ENCODE results near the gene PKD1L1.

Gene PKD1L1

GRCh38 chr7:47786557-47787248, 161.6 kb downstream of the PKD1L1 start:
- no peak for DNase-seq

- no peak for DNase-seq
Observed at GRCh38 chr7:47785923-47786556, 162.2 kb downstream of the PKD1L1 start.

- no peak for DNase-seq
Observed at GRCh38 chr7:47783456-47784223, 164.6 kb downstream of the PKD1L1 start.

GRCh38 chr7:47782792-47783191, 165.5 kb downstream of the PKD1L1 start:
- DNase-seq = no peak

GRCh38 chr7:47782022-47782421, 166.2 kb downstream of the PKD1L1 start:
- DNase-seq = no peak

GRCh38 chr7:47780555-47780954, 167.7 kb downstream of the PKD1L1 start:
- DNase-seq = no peak

- no peak for DNase-seq
Observed at GRCh38 chr7:47779341-47779771, 168.9 kb downstream of the PKD1L1 start.

- DNase-seq = no peak
Observed at GRCh38 chr7:47778153-47778661, 170.1 kb downstream of the PKD1L1 start.

- no peak for DNase-seq
Observed at GRCh38 chr7:47777531-47778152, 170.6 kb downstream of the PKD1L1 start.

- DNase-seq = no peak
Observed at GRCh38 chr7:47776335-47776734, 171.9 kb downstream of the PKD1L1 start.

GRCh38 chr7:47775238-47775637, 173.0 kb downstream of the PKD1L1 start:
- no peak for DNase-seq

GRCh38 chr7:47772492-47772891, 175.8 kb downstream of the PKD1L1 start:
- no peak for DNase-seq

- no peak for DNase-seq
Observed at GRCh38 chr7:47771990-47772360, 176.3 kb downstream of the PKD1L1 start.

GRCh38 chr7:47771336-47771989, 176.8 kb downstream of the PKD1L1 start:
- DNase-seq = no peak

GRCh38 chr7:47766126-47766525, 182.1 kb downstream of the PKD1L1 start:
- DNase-seq = no peak

- no peak for DNase-seq
Observed at GRCh38 chr7:47765373-47765979, 182.8 kb downstream of the PKD1L1 start.

GRCh38 chr7:47764746-47765145, 183.5 kb downstream of the PKD1L1 start:
- DNase-seq = no peak

- no peak for DNase-seq
Observed at GRCh38 chr7:47763063-47763974, 184.9 kb downstream of the PKD1L1 start.

- no peak for DNase-seq
Observed at GRCh38 chr7:47762746-47763062, 185.6 kb downstream of the PKD1L1 start.

GRCh38 chr7:47762207-47762606, 186.1 kb downstream of the PKD1L1 start:
- no peak for DNase-seq

GRCh38 chr7:47759056-47759706, 189.1 kb downstream of the PKD1L1 start:
- DNase-seq = no peak

Data from NCI-H1105 treated with DMSO at 0.1 percent for 48 hours (cell line).